CD4-positive, alpha-beta T cell (primary cell): ENCODE results near the gene ABCB9. TPM values are rescaled to one million over a fixed set of nuclear protein-coding genes. Genes with fewer than 3 reads are reported as not detected.

Source experiments
- ATAC-seq: fragments of 200-7000 bp; cut with Tn5 transposase; one replicate; pipeline ENCODE4 v1.10.0; 2022; ENCODE audit warnings: mild to moderate bottlenecking; ENCODE audit not compliant: poor library complexity
- CTCF ChIA-PET: fragments of 350-600 bp; sonication (Branson Sonifier 250); formaldehyde crosslinking; loops from one replicate; lab custom pipeline; 2021; ENCODE audit warnings: antibody characterized with exemption, inconsistent platforms; lab: Charles Lee
- POLR2A ChIA-PET: fragments of 350-600 bp; sonication (Branson Sonifier 250); formaldehyde crosslinking; loops from one replicate; lab custom pipeline; 2021; ENCODE audit warnings: antibody characterized with exemption, inconsistent platforms; lab: Charles Lee
- DNase-seq, 14 experiments: peaks; one replicate each; pipeline ENCODE4 v3.0.0-alpha.2; 2013 to 2020; ENCODE audit warnings: mixed read lengths in 2 of 14
- H3K27ac ChIP-seq, 2 donors: one replicate each; pipeline versions ENCODE4 v1.5.1 to v1.7.0; 2013; ENCODE audit warnings: low read length in 2 of 2, low read depth in 1 of 2, mild to moderate bottlenecking in 1 of 2
- H3K27me3 ChIP-seq, 2 experiments: 1 replicate in 1 of 2; 2 replicates in 1 of 2; pipeline versions ENCODE4 v1.6.1 to v1.7.0; 2013; ENCODE audit warnings: low read length in 2 of 2, control low read depth in 1 of 2, mild to moderate bottlenecking in 1 of 2, moderate library complexity in 1 of 2; ENCODE audit not compliant: insufficient read depth in 2 of 2, control insufficient read depth in 1 of 2
- H3K36me3 ChIP-seq: one replicate; pipeline ENCODE4 v1.6.1; 2013; ENCODE audit warnings: low read length, control low read depth; ENCODE audit not compliant: insufficient read depth
- H3K4me1 ChIP-seq: one replicate; pipeline ENCODE4 v1.6.1; 2013; ENCODE audit warnings: low read length, control low read depth; ENCODE audit not compliant: insufficient read depth
- H3K4me3 ChIP-seq: one replicate; pipeline ENCODE4 v1.5.1; 2013; ENCODE audit warnings: mild to moderate bottlenecking, low read length, moderate library complexity
- H3K9me3 ChIP-seq, 2 experiments: 1 replicate in 1 of 2; 2 replicates in 1 of 2; pipeline versions ENCODE4 v1.6.1 to v1.7.0; 2013; ENCODE audit warnings: low read length in 2 of 2, mild to moderate bottlenecking in 2 of 2, control low read depth in 1 of 2, moderate library complexity in 1 of 2; ENCODE audit not compliant: control insufficient read depth in 1 of 2, insufficient read depth in 1 of 2
- H3K27ac Mint-ChIP-seq: one replicate; pipeline ENCODE4 v1.8.0; 2020; ENCODE audit warnings: mixed read lengths
- H3K27me3 Mint-ChIP-seq: one replicate; pipeline ENCODE4 v1.8.0; 2021; ENCODE audit warnings: mixed read lengths
- H3K36me3 Mint-ChIP-seq: one replicate; pipeline ENCODE4 v1.8.0; 2021; ENCODE audit warnings: low read depth, mixed read lengths
- H3K4me1 Mint-ChIP-seq: one replicate; pipeline ENCODE4 v1.8.0; 2021; ENCODE audit warnings: low read depth, mixed read lengths
- H3K4me3 Mint-ChIP-seq: one replicate; pipeline ENCODE4 v1.8.0; 2020; ENCODE audit warnings: mild to moderate bottlenecking, mixed read lengths
- H3K9me3 Mint-ChIP-seq: one replicate; pipeline ENCODE4 v1.8.0; 2020; ENCODE audit warnings: mixed read lengths
- intact Hi-C, 2 experiments: fragments of 100-400 bp; cut with DNase I in 1 of 2; cut with micrococcal nuclease in 1 of 2; formaldehyde crosslinking; loops; one replicate each; pipeline versions ENCODE4 v1.15.1 to v1.9.0; 2023 to 2025; cut with DNase I, micrococcal nuclease
- total RNA-seq, 174 experiments: library from RNA in 2 of 174; stranded (reverse) in 2 of 174; gene quantifications; one replicate each; pipeline ENCODE4 v1.2.3 and lab custom pipeline; 2021 to 2026
- TF ChIP-seq, protein P1 (sequence below): fragments of 200-600 bp; IDR thresholded peaks from one replicate; pipeline ENCODE4 v1.8.0; 2022; ENCODE audit warnings: antibody characterized with exemption, mild to moderate bottlenecking

ABCB9 gene
- total RNA-seq, 2 experiments from 2014 or later, result 5.4 to 6.2 TPM

DNA sequence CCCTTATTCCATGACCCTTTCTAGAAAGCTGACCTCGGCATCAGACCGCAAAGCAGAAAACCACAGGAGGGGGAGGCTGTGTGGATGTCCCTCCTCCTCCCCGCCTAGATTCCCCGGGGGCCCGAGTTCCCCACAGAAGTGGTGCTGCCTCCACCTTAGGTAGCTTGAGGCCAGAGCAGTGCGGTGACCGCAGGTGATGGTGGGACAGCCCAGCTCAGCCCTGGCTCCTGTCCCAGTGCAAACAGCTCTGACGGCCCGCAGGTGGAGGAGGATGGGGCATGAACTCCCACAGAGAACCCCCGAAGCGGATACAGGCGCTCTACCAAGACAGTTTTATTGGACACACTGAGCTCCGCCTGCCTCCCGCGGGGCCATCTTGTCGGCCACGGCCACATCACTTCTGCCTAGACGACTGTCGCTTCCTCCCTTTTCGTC lies 33.7 kb upstream of the ABCB9 start:
- Histone ChIP-seq H3K27me3 (no peaks in the 10 kb centered on the region), H3K27ac (no peak overlapping the region), H3K9me3 (no peaks in the 10 kb centered on the region), H3K4me1 (no peaks in the 10 kb centered on the region), H3K36me3 (peaks cover 32% of the 10 kb centered on the region), H3K4me3 (no peak overlapping the region)
- Mint-ChIP-seq H3K36me3 (peaks cover 35% of the 10 kb centered on the region), H3K27me3 (no peaks in the 10 kb centered on the region), H3K9me3 (no peaks in the 10 kb centered on the region), H3K27ac (no peak overlapping the region), H3K4me1 (no peaks in the 10 kb centered on the region), H3K4me3 (no peak overlapping the region)
- ChIA-PET CTCF (no interaction called here), POLR2A (no interaction called here)
- TF ChIP-seq, protein P1, sequence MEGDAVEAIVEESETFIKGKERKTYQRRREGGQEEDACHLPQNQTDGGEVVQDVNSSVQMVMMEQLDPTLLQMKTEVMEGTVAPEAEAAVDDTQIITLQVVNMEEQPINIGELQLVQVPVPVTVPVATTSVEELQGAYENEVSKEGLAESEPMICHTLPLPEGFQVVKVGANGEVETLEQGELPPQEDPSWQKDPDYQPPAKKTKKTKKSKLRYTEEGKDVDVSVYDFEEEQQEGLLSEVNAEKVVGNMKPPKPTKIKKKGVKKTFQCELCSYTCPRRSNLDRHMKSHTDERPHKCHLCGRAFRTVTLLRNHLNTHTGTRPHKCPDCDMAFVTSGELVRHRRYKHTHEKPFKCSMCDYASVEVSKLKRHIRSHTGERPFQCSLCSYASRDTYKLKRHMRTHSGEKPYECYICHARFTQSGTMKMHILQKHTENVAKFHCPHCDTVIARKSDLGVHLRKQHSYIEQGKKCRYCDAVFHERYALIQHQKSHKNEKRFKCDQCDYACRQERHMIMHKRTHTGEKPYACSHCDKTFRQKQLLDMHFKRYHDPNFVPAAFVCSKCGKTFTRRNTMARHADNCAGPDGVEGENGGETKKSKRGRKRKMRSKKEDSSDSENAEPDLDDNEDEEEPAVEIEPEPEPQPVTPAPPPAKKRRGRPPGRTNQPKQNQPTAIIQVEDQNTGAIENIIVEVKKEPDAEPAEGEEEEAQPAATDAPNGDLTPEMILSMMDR, result no peak
- ATAC-seq (no peak), DNase-seq (no peak)
- intact Hi-C loops, result no loop called here

DNA sequence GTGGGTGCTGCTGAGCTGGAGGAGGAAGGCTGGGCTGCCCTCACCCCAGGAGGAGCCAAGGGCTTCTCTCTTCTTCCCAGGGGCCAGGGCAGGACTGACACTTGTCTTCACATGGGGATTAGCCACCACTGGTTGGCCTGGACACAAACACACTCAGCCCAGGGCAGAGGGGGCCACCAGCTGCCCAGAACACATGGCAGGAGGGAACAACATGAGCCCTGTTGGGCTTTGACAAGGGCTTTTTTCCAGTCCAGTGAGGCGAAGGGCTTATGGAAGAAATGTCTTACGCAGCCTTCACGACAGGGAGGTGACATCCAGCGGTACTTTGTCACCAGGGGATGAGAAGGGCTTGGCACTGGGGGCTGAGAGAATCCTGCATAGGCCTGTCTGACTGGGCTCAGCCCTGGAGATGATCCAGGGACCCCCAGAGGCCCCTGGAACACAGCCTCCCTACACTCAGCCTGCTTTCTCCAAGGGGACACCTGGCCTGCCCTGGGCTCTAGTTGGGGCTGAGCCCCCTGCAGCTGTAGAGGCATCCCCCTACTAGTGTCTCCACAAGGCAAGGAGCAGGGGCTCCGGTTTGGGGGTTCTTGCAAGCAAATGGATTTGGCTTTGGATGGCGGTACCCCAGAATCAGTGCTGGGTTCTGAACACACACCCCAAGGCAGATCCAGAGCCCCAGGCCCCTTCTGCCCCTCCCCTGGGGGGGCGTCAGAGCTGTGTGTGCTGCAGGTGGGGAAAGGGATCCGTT lies 33.1 kb upstream of the ABCB9 start:
- no peak for DNase-seq
- TF ChIP-seq, protein P1, result no peak
- Mint-ChIP-seq H3K4me3 (no peak overlapping the region), H3K4me1 (no peaks in the 10 kb centered on the region), H3K27me3 (no peaks in the 10 kb centered on the region), H3K36me3 (peaks cover 29% of the 10 kb centered on the region), H3K9me3 (no peaks in the 10 kb centered on the region), H3K27ac (no peak overlapping the region)
- no peak overlapping the region for H3K27ac ChIP-seq
- CTCF ChIA-PET, result no interaction called here
- no peaks in the 10 kb centered on the region for H3K27me3 ChIP-seq
- no peaks in the 10 kb centered on the region for H3K9me3 ChIP-seq
- intact Hi-C loops, result no loop called here
- POLR2A ChIA-PET, result no interaction called here
- peaks cover 27% of the 10 kb centered on the region for H3K36me3 ChIP-seq
- ATAC-seq, result no peak
- no peaks in the 10 kb centered on the region for H3K4me1 ChIP-seq
- no peak overlapping the region for H3K4me3 ChIP-seq

DNA sequence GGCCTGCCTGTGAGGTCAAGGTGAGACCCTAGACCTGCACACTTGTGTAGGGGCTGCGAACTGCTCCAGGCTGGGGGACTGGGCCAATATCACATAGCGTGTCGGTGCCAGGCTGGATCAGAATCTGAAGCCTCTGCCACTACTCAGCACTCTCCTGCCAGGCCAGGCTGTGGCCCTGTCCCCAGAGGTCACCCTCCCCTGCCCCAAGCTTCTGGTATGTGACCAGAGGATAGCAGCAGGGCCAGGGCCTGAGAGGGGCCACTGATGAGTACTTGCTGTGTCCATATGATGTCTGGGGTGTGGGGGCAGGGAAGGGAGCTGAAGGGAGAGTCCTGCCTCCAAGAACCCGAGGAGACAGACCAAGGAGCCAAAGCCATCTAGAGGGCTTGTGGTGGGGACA lies 32.1 kb upstream of the ABCB9 start:
- no peaks in the 10 kb centered on the region for H3K4me1 ChIP-seq
- DNase-seq (no peak), ATAC-seq (no peak)
- ChIA-PET POLR2A (interaction anchor here (1.2 kb wide), 1 partner anchor 235 kb away, joined by 3 read pairs; the partner anchor contains the start of genes MPHOSPH9 and MTRFR), CTCF (no interaction called here)
- no peaks in the 10 kb centered on the region for H3K9me3 ChIP-seq
- TF ChIP-seq, protein P1, result no peak
- Mint-ChIP-seq H3K4me1 (no peaks in the 10 kb centered on the region), H3K27me3 (no peaks in the 10 kb centered on the region), H3K4me3 (no peak overlapping the region), H3K36me3 (peaks cover 19% of the 10 kb centered on the region), H3K27ac (no peak overlapping the region), H3K9me3 (no peaks in the 10 kb centered on the region)
- intact Hi-C loops, result no loop called here
- no peaks in the 10 kb centered on the region for H3K27me3 ChIP-seq
- H3K27ac ChIP-seq, result no peak overlapping the region
- no peak overlapping the region for H3K4me3 ChIP-seq
- H3K36me3 ChIP-seq, result peaks cover 24% of the 10 kb centered on the region
